HepG2 (cell line): ENCODE results near the gene CALR. TPM values are rescaled to one million over a fixed set of nuclear protein-coding genes. Genes with fewer than 3 reads are reported as not detected.

Experiments
- ATAC-seq: fragments of 200-7000 bp; cut with Tn5 transposase; 3 replicates; pipeline ENCODE4 v1.9.1; 2020; ENCODE audit warnings: mild to moderate bottlenecking, moderate library complexity
- BruUV-seq: library from RNA; stranded (reverse); fragments of 400-500 nt; replicated peaks from 2 replicates; lab custom pipeline; 2021; lab: Mats Ljungman, UMichigan
- CTCF ChIA-PET: fragments of 300-600 bp; formaldehyde crosslinking; extraction: SDS; loops from one replicate; lab custom pipeline; 2021; ENCODE audit warnings: low total read pairs, inconsistent platforms, low intra/inter-chr PET ratio; lab: Yijun Ruan, JAX
- POLR2A ChIA-PET: fragments of 350-600 bp; sonication (Branson Sonifier 250); formaldehyde crosslinking; loops from one replicate; lab custom pipeline; 2020; ENCODE audit warnings: antibody characterized with exemption, inconsistent platforms; lab: Yijun Ruan, JAX
- DNase-seq: peaks from one replicate; pipeline ENCODE4 v3.0.0-alpha.2; 2015; ENCODE audit warnings: low spot score
- FAIRE-seq: peaks from 3 replicates; lab custom pipeline; 2011; peaks lifted over from hg19 to GRCh38; lab: Jason Lieb, UNC
- H2AFZ ChIP-seq: one replicate; pipeline ENCODE4 v1.6.1; 2011; ENCODE audit warnings: low read length, inconsistent platforms
- H3K27ac ChIP-seq: fragments of 300-600 bp; 3 replicates; pipeline ENCODE4 v1.8.0; 2011; ENCODE audit warnings: mixed run types, mild to moderate bottlenecking, mixed read lengths, low read length, inconsistent platforms; ENCODE audit not compliant: insufficient read depth; ENCODE audit errors: extremely low read length
- H3K27me3 ChIP-seq, 2 experiments: fragments of 200-600 bp in 1 of 2; 2 replicates in 1 of 2; 3 replicates in 1 of 2; pipeline versions ENCODE4 v1.6.0 to v1.8.0; 2011; ENCODE audit warnings: low read length in 2 of 2, mild to moderate bottlenecking in 2 of 2, moderate library complexity in 2 of 2, inconsistent platforms in 1 of 2; ENCODE audit not compliant: insufficient read depth in 2 of 2, control insufficient read depth in 1 of 2
- H3K36me3 ChIP-seq, 2 experiments: fragments of 200-600 bp in 1 of 2; replicated peaks in 1 of 2; 2 replicates in 1 of 2; 3 replicates in 1 of 2; pipeline versions ENCODE4 v1.5.1 to v1.8.0; 2011; ENCODE audit warnings: low read length in 2 of 2, inconsistent platforms in 1 of 2; ENCODE audit not compliant: insufficient read depth in 2 of 2, control insufficient read depth in 1 of 2
- H3K4me1 ChIP-seq: 2 replicates; pipeline ENCODE4 v1.5.1; 2012; ENCODE audit warnings: low read length, inconsistent platforms; ENCODE audit not compliant: insufficient read depth
- H3K4me2 ChIP-seq: 2 replicates; pipeline ENCODE4 v1.6.0; 2011; ENCODE audit warnings: low read depth, low read length, inconsistent platforms
- H3K4me3 ChIP-seq, 3 experiments: fragments of 200-600 bp in 1 of 3; sonication (generic), shearing (Covaris generic) in 1 of 3; replicated peaks in 1 of 3; 2 replicates each; pipeline ENCODE4 v1.5.1; 2011 to 2016; ENCODE audit warnings: low read length in 3 of 3, inconsistent platforms in 2 of 3, low read depth in 2 of 3, mild to moderate bottlenecking in 2 of 3, control low read depth in 1 of 3, mixed read lengths in 1 of 3; ENCODE audit not compliant: insufficient read depth in 1 of 3
- H3K79me2 ChIP-seq: one replicate; pipeline ENCODE4 v1.6.1; 2011; ENCODE audit warnings: low read length, inconsistent platforms; ENCODE audit not compliant: insufficient read depth
- H3K9ac ChIP-seq: 2 replicates; pipeline ENCODE4 v1.6.0; 2011; ENCODE audit warnings: mild to moderate bottlenecking, low read depth, low read length, inconsistent platforms; ENCODE audit not compliant: insufficient read depth
- H3K9me3 ChIP-seq: 2 replicates; pipeline ENCODE4 v1.5.1; 2012; ENCODE audit warnings: mild to moderate bottlenecking, low read length
- H4K20me1 ChIP-seq: 2 replicates; pipeline ENCODE4 v1.6.0; 2011; ENCODE audit warnings: inconsistent platforms, mild to moderate bottlenecking, low read length, moderate library complexity; ENCODE audit not compliant: insufficient read depth
- GABPA ChIP-seq, 2 experiments: IDR thresholded peaks; 2 replicates each; pipeline ENCODE4 v1.6.1; 2011 to 2016; ENCODE audit warnings: low read depth in 2 of 2, low read length in 1 of 2, missing biosample characterization in 1 of 2, missing genetic modification characterization in 1 of 2
- HES4 ChIP-seq: sonication (generic); formaldehyde crosslinking; IDR thresholded peaks from 2 replicates; pipeline ENCODE4 v1.9.0; 2021; ENCODE audit warnings: mild to moderate bottlenecking, missing genetic modification reagents, borderline replicate concordance
- HNRNPLL ChIP-seq: fragments of 200-400 bp; formaldehyde crosslinking; IDR thresholded peaks from 2 replicates; pipeline ENCODE4 v1.6.1; 2017; ENCODE audit warnings: mild to moderate bottlenecking, low read depth, low read length; ENCODE audit not compliant: poor library complexity, severe bottlenecking
- ISX ChIP-seq: sonication (generic); formaldehyde crosslinking; conservative IDR thresholded peaks from 2 replicates; pipeline ENCODE4 v1.5.0; 2020; ENCODE audit warnings: missing genetic modification reagents
- RBAK ChIP-seq: sonication (generic); formaldehyde crosslinking; IDR thresholded peaks from 2 replicates; pipeline ENCODE4 v1.5.1; 2020; ENCODE audit warnings: mild to moderate bottlenecking, missing genetic modification reagents
- ZBED4 ChIP-seq: sonication (generic); formaldehyde crosslinking; IDR thresholded peaks from 2 replicates; pipeline ENCODE4 v1.4.0; 2020; ENCODE audit warnings: missing genetic modification reagents, borderline replicate concordance
- ZKSCAN5 ChIP-seq: sonication (generic); formaldehyde crosslinking; IDR thresholded peaks from 2 replicates; pipeline ENCODE4 v1.5.1; 2020; ENCODE audit warnings: mild to moderate bottlenecking, missing genetic modification reagents
- ZKSCAN8 ChIP-seq: IDR thresholded peaks from 2 replicates; pipeline ENCODE4 v1.6.1; 2016; ENCODE audit warnings: borderline replicate concordance, missing genetic modification reagents, missing compliant biosample characterization
- ZMYM4 ChIP-seq: sonication (generic); formaldehyde crosslinking; IDR thresholded peaks from 2 replicates; pipeline ENCODE4 v1.8.1; 2023; ENCODE audit warnings: mild to moderate bottlenecking, missing genetic modification reagents
- ZNF101 ChIP-seq: sonication (generic); formaldehyde crosslinking; IDR thresholded peaks from 2 replicates; pipeline ENCODE4 v1.4.0; 2020; ENCODE audit warnings: mild to moderate bottlenecking, low read depth, missing genetic modification reagents, borderline replicate concordance
- ZNF234 ChIP-seq: sonication (generic); formaldehyde crosslinking; conservative IDR thresholded peaks from 2 replicates; pipeline ENCODE4 v1.5.1; 2020; ENCODE audit warnings: mild to moderate bottlenecking, missing genetic modification reagents
- ZNF724P ChIP-seq: sonication (generic); formaldehyde crosslinking; IDR thresholded peaks from 2 replicates; pipeline ENCODE4 v1.8.0; 2022; ENCODE audit warnings: missing genetic modification reagents, borderline replicate concordance
- ZNF790 ChIP-seq: sonication (generic); formaldehyde crosslinking; IDR thresholded peaks from 2 replicates; pipeline ENCODE4 v1.8.0; 2022; ENCODE audit warnings: missing genetic modification reagents, mild to moderate bottlenecking, borderline replicate concordance
- ZNF792 ChIP-seq: IDR thresholded peaks from 2 replicates; pipeline ENCODE4 v1.6.1; 2016
- ZNF816 ChIP-seq: sonication (generic); formaldehyde crosslinking; IDR thresholded peaks from 2 replicates; pipeline ENCODE4 v1.8.0; 2022; ENCODE audit warnings: missing genetic modification reagents, mild to moderate bottlenecking, borderline replicate concordance
- ZNF891 ChIP-seq: sonication (generic); formaldehyde crosslinking; IDR thresholded peaks from 2 replicates; pipeline ENCODE4 v1.5.0; 2020; ENCODE audit warnings: mild to moderate bottlenecking, missing genetic modification reagents
- WGBS: methylation state at CpG from one replicate; pipeline ENCODE4 v1.1.6; 2017; ENCODE audit warnings: low lambda C conversion rate; 5-methylcytosine and 5-hydroxymethylcytosine counted together
- in situ Hi-C: cut with HindIII; loops from 2 replicates; pipeline ENCODE4 v1.10.0; 2017; ENCODE audit warnings: low pct_unique_long_range_greater_than_20kb; ENCODE audit not compliant: extremely low pct_ligation_motif_present
- intact Hi-C: fragments of 100-400 bp; cut with micrococcal nuclease; formaldehyde crosslinking; loops from one replicate; pipeline ENCODE4 v1.10.0; 2022; ENCODE audit not compliant: unreplicated experiment
- polyA plus RNA-seq, 8 experiments: library from polyadenylated mRNA; depleted of rRNA in 3 of 8; stranded (reverse) in 7 of 8; unstranded in 1 of 8; fragments of >200 nt; fragmentation: Illumina TruSeq in 4 of 8; extraction: Trizol in 4 of 8; gene quantifications; 2 replicates each; pipeline versions ENCODE4 v1.2.1 to v1.2.3, GENCODE V29; 2011 to 2016; ENCODE audit warnings: low read depth in 4 of 8, missing spikeins in 1 of 8, mixed read lengths in 1 of 8; ENCODE audit not compliant: insufficient read depth in 1 of 8
- total RNA-seq, 5 experiments: library from RNA; depleted of rRNA; stranded (reverse); fragments of >200 nt; fragmentation: Illumina TruSeq; extraction: Trizol; gene quantifications; 2 replicates each; pipeline ENCODE4 v1.2.3, GENCODE V29; 2016; ENCODE audit warnings: low read depth in 1 of 5
- TF ChIP-seq, protein P1 (sequence below): sonication (generic); formaldehyde crosslinking; conservative IDR thresholded peaks from 2 replicates; pipeline ENCODE4 v1.5.0; 2020; ENCODE audit warnings: missing genetic modification reagents

CALR gene
- total and polyA plus RNA-seq, 2 of the 13 experiments (the other 11 are each of a cell fraction or from before 2014, with no cell fraction given) = 898 to 934 TPM

GRCh38 chr19:12983542-12984142 lies 45.2 kb downstream of the CALR start:
- ATAC-seq (peak; percentile 8; the same call in 1 of the 3 replicates), FAIRE-seq (no peak), DNase-seq (peak; percentile 53)
- ChIA-PET POLR2A (interaction anchor here (2.2 to 3.6 kb wide), 2 partner anchors 48 to 77 kb away, joined by 7 to 36 read pairs; no protein-coding TSS in a partner anchor), CTCF (interaction anchor here (2.4 to 3.8 kb wide), 2 partner anchors 78 to 110 kb away, joined by 11 to 29 read pairs; no protein-coding TSS in a partner anchor)
- H2AFZ ChIP-seq = no peak overlapping the region
- intact Hi-C loops = loop anchor here (2.0 kb wide), 1 partner anchor 49 kb away; no protein-coding TSS in a partner anchor
- BruUV-seq = no TSS peak
- peaks cover 60% of the 10 kb centered on the region for H3K4me1 ChIP-seq
- H4K20me1 ChIP-seq = no peaks in the 10 kb centered on the region
- no peaks in the 10 kb centered on the region for H3K79me2 ChIP-seq
- no peaks in the 10 kb centered on the region for H3K9me3 ChIP-seq
- in situ Hi-C loops = no loop called here
- peaks cover 0 to 5% of the 10 kb centered on the region in 2 experiments; a peak in 1 of 5 replicates for H3K27me3 ChIP-seq
- no peak overlapping the region for H3K9ac ChIP-seq
- 7% methylated on average over 51 of the region's 51 CpGs for WGBS
- H3K4me2 ChIP-seq = peak overlapping the region; percentile 67
- H3K4me3 ChIP-seq = peak overlapping the region in 2 of 3 experiments; percentile 38 to 47; a peak in 1 of 6 replicates
- H3K27ac ChIP-seq = no peak overlapping the region
- no peaks in the 10 kb centered on the region for H3K36me3 ChIP-seq
- no peak for TF ChIP-seq ZNF792 (CRISPR knock-in tag)
- 0 out of 2 replicates have a peak, but pooled peaks have one; percentile 48 for TF ChIP-seq ZKSCAN8 (CRISPR knock-in tag)
- no peak for TF ChIP-seq ZNF101 (CRISPR knock-in tag)
- no peak for TF ChIP-seq ZNF234 (CRISPR knock-in tag)
- peak; percentile 41 for TF ChIP-seq HNRNPLL
- TF ChIP-seq ZNF816 (CRISPR knock-in tag) = no peak
- TF ChIP-seq ZNF790 = no peak
- TF ChIP-seq ZNF891 (CRISPR knock-in tag) = no peak
- no peak for TF ChIP-seq ZNF724P (CRISPR knock-in tag)
- TF ChIP-seq ZKSCAN5 (CRISPR knock-in tag) = no peak
- TF ChIP-seq GABPA (IDR thresholded peaks at IDR 0.05; ENCODE audit: low read depth, low read length) = no peak
- no peak for TF ChIP-seq GABPA (CRISPR knock-in tag; IDR thresholded peaks at IDR 0.05; ENCODE audit: low read depth)
- TF ChIP-seq ZMYM4 (CRISPR knock-in tag) = peak; percentile 50; the same call in 1 of the 2 replicates
- no peak for TF ChIP-seq HES4 (CRISPR knock-in tag)
- TF ChIP-seq RBAK (CRISPR knock-in tag) = no peak
- TF ChIP-seq, protein P1, sequence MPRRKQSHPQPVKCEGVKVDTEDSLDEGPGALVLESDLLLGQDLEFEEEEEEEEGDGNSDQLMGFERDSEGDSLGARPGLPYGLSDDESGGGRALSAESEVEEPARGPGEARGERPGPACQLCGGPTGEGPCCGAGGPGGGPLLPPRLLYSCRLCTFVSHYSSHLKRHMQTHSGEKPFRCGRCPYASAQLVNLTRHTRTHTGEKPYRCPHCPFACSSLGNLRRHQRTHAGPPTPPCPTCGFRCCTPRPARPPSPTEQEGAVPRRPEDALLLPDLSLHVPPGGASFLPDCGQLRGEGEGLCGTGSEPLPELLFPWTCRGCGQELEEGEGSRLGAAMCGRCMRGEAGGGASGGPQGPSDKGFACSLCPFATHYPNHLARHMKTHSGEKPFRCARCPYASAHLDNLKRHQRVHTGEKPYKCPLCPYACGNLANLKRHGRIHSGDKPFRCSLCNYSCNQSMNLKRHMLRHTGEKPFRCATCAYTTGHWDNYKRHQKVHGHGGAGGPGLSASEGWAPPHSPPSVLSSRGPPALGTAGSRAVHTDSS (CRISPR knock-in tag) = no peak
- no peak for TF ChIP-seq ISX
- TF ChIP-seq ZBED4 (CRISPR knock-in tag) = no peak; the same call in 1 of the 2 replicates
